ENCODE data around the gene FYB1. TPM values are rescaled to one million over a fixed set of nuclear protein-coding genes. Genes with fewer than 3 reads are reported as not detected.
A peak's percentile ranks its signal among the peaks of the same experiment; 100 is the strongest.

Gene FYB1
- total RNA-seq, 1 experiment from 2014 or later = 1.1 TPM

- intact Hi-C loops (cut with micrococcal nuclease) = no loop called here
- ATAC-seq (no peak), DNase-seq (peak; percentile 55)
- BruUV-seq (replicated peaks) = no TSS peak
- no peaks in the 10 kb centered on the region for H3K9me2 ChIP-seq (replicated peaks; ENCODE audit: low read length)
- CTCF ChIA-PET = no interaction called here
- H3F3A ChIP-seq (ENCODE audit: low read length, unreplicated experiment) = peaks cover 14% of the 10 kb centered on the region
- no peak overlapping the region for H3K27ac ChIP-seq (ENCODE audit: low read length)
- H2AFZ ChIP-seq (ENCODE audit: low read length) = no peak overlapping the region
- peak overlapping the region; percentile 10; the same call in 1 of the 2 replicates for H3K9ac ChIP-seq (ENCODE audit: low read length)
- H3K4me3 ChIP-seq (ENCODE audit: low read length) = no peak overlapping the region
- no peaks in the 10 kb centered on the region for H3K79me2 ChIP-seq (ENCODE audit: low read length)
- no peaks in the 10 kb centered on the region for H4K20me1 ChIP-seq (ENCODE audit: low read length)
- no peaks in the 10 kb centered on the region for H3K36me3 ChIP-seq (ENCODE audit: low read depth, low read length)
- TF ChIP-seq CTCF (conservative IDR thresholded peaks at IDR 0.05; ENCODE audit: low read depth, low read length) (peak; percentile 77), EZH2 (IDR thresholded peaks at IDR 0.05; ENCODE audit: low read length, unreplicated experiment) (no peak)
- no peak overlapping the region for H3K4me2 ChIP-seq (ENCODE audit: low read length)
- POLR2A ChIA-PET (ENCODE audit: unreplicated experiment) = no interaction called here
- no peaks in the 10 kb centered on the region for H3K27me3 ChIP-seq (ENCODE audit: low read length)
- peaks cover 44% of the 10 kb centered on the region for H3K4me1 ChIP-seq (ENCODE audit: insufficient read depth, low read length)
- no peaks in the 10 kb centered on the region for H3K9me3 ChIP-seq (ENCODE audit: low read length)
Measured at GRCh38 chr5:39106322-39106721, 113.0 kb downstream of the FYB1 start.

GRCh38 chr5:39104221-39104620 is 115.1 kb downstream of the FYB1 start:
- H3K9me3 ChIP-seq (ENCODE audit: low read length) = no peaks in the 10 kb centered on the region
- intact Hi-C loops (cut with micrococcal nuclease) = loop anchor here (5.0 kb wide), 1 partner anchor 33 kb away; no protein-coding TSS in a partner anchor
- H3K27ac ChIP-seq (ENCODE audit: low read length) = peak overlapping the region; percentile 97; the same call in 1 of the 2 replicates
- H3F3A ChIP-seq (ENCODE audit: low read length, unreplicated experiment) = peaks cover 30% of the 10 kb centered on the region
- no TSS peak for BruUV-seq (replicated peaks)
- ATAC-seq (no peak), DNase-seq (no peak)
- H3K4me1 ChIP-seq (ENCODE audit: insufficient read depth, low read length) = peaks cover 59% of the 10 kb centered on the region
- CTCF ChIA-PET = no interaction called here
- no peaks in the 10 kb centered on the region for H4K20me1 ChIP-seq (ENCODE audit: low read length)
- TF ChIP-seq CTCF (conservative IDR thresholded peaks at IDR 0.05; ENCODE audit: low read depth, low read length) (no peak), EZH2phosphoT487 (IDR thresholded peaks at IDR 0.05; ENCODE audit: borderline replicate concordance, low read length) (no peak), EZH2 (IDR thresholded peaks at IDR 0.05; ENCODE audit: low read length, unreplicated experiment) (no peak)
- no peak overlapping the region for H3K9ac ChIP-seq (ENCODE audit: low read length)
- no peak overlapping the region for H3K4me3 ChIP-seq (ENCODE audit: low read length)
- no peaks in the 10 kb centered on the region for H3K79me2 ChIP-seq (ENCODE audit: low read length)
- H3K9me2 ChIP-seq (replicated peaks; ENCODE audit: low read length) = no peaks in the 10 kb centered on the region
- no peaks in the 10 kb centered on the region for H3K27me3 ChIP-seq (ENCODE audit: low read length)
- no peak overlapping the region for H3K4me2 ChIP-seq (ENCODE audit: low read length)
- POLR2A ChIA-PET (ENCODE audit: unreplicated experiment) = no interaction called here
- no peaks in the 10 kb centered on the region for H3K36me3 ChIP-seq (ENCODE audit: low read depth, low read length)
- no peak overlapping the region for H2AFZ ChIP-seq (ENCODE audit: low read length)

- ChIA-PET POLR2A (ENCODE audit: unreplicated experiment) (interaction anchor here (0.6 kb wide), 1 partner anchor 27 kb away, joined by 3 read pairs; no protein-coding TSS in a partner anchor), CTCF (interaction anchor here (0.6 kb wide), 1 partner anchor 23 kb away, joined by 3 read pairs; no protein-coding TSS in a partner anchor)
- H3F3A ChIP-seq (ENCODE audit: low read length, unreplicated experiment) = peaks cover 30% of the 10 kb centered on the region
- intact Hi-C loops (cut with micrococcal nuclease) = loop anchor here (1.0 to 5.0 kb wide), 2 partner anchors 25 to 35 kb away; no protein-coding TSS in a partner anchor
- H3K4me2 ChIP-seq (ENCODE audit: low read length) = peak overlapping the region; percentile 64
- no peak overlapping the region for H2AFZ ChIP-seq (ENCODE audit: low read length)
- H4K20me1 ChIP-seq (ENCODE audit: low read length) = no peaks in the 10 kb centered on the region
- no peaks in the 10 kb centered on the region for H3K79me2 ChIP-seq (ENCODE audit: low read length)
- TSS peak; percentile 56 for BruUV-seq (replicated peaks)
- TF ChIP-seq EZH2phosphoT487 (IDR thresholded peaks at IDR 0.05; ENCODE audit: borderline replicate concordance, low read length) (no peak), EZH2 (IDR thresholded peaks at IDR 0.05; ENCODE audit: low read length, unreplicated experiment) (no peak), CTCF (conservative IDR thresholded peaks at IDR 0.05; ENCODE audit: low read depth, low read length) (no peak)
- H3K4me3 ChIP-seq (ENCODE audit: low read length) = peak overlapping the region; percentile 10; the same call in 1 of the 2 replicates
- ATAC-seq = peak; percentile 1
- no peaks in the 10 kb centered on the region for H3K9me3 ChIP-seq (ENCODE audit: low read length)
- H3K27me3 ChIP-seq (ENCODE audit: low read length) = no peaks in the 10 kb centered on the region
- H3K9me2 ChIP-seq (replicated peaks; ENCODE audit: low read length) = no peaks in the 10 kb centered on the region
- peak overlapping the region; percentile 97 for H3K27ac ChIP-seq (ENCODE audit: low read length)
- no peaks in the 10 kb centered on the region for H3K36me3 ChIP-seq (ENCODE audit: low read depth, low read length)
- no peak for DNase-seq
- H3K4me1 ChIP-seq (ENCODE audit: insufficient read depth, low read length) = peaks cover 59% of the 10 kb centered on the region
- peak overlapping the region; percentile 69 for H3K9ac ChIP-seq (ENCODE audit: low read length)
Measured at GRCh38 chr5:39102684-39103155, 116.6 kb downstream of the FYB1 start.

All from PC-3 (cell line).